A673 (cell line): ENCODE results near the gene ZCRB1.

Source experiments
- EZH2 ChIP-seq: fragments of 200-600 bp; sonication (generic); IDR thresholded peaks from 2 replicates; pipeline ENCODE4 v1.6.1; 2017; ENCODE audit warnings: borderline replicate concordance, low read depth, mild to moderate bottlenecking, mixed read lengths, antibody characterized with exemption, low read length; ENCODE audit not compliant: poor library complexity, severe bottlenecking
- TF ChIP-seq, protein P1 (sequence below): fragments of 300-800, 200-600 bp; sonication (generic); conservative IDR thresholded peaks from 2 replicates; pipeline ENCODE4 v1.5.1; 2017; ENCODE audit warnings: low read depth, mild to moderate bottlenecking, antibody characterized with exemption, low read length, moderate library complexity, mixed read lengths

DNA sequence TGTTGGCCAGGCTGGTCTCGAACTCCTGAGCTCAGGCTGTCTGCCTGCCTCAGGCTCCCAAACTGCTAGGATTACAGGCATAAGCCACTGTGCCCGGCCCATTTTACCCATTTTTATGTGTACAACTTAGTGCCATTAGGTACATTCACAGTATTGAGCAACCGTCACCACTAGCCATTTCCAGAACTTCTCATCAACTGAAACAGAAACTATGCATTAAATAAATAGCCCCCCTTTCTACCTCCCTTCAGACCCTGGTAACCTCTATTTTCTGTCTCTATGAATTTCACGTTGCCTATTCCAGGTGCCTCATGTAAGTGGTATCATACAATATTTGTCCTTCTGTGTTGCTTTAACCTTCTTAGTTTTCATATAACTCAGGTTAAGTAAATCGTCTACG lies 15.9 kb downstream of the ZCRB1 start:
- TF ChIP-seq, protein P1, sequence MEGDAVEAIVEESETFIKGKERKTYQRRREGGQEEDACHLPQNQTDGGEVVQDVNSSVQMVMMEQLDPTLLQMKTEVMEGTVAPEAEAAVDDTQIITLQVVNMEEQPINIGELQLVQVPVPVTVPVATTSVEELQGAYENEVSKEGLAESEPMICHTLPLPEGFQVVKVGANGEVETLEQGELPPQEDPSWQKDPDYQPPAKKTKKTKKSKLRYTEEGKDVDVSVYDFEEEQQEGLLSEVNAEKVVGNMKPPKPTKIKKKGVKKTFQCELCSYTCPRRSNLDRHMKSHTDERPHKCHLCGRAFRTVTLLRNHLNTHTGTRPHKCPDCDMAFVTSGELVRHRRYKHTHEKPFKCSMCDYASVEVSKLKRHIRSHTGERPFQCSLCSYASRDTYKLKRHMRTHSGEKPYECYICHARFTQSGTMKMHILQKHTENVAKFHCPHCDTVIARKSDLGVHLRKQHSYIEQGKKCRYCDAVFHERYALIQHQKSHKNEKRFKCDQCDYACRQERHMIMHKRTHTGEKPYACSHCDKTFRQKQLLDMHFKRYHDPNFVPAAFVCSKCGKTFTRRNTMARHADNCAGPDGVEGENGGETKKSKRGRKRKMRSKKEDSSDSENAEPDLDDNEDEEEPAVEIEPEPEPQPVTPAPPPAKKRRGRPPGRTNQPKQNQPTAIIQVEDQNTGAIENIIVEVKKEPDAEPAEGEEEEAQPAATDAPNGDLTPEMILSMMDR, result no peak
- TF ChIP-seq EZH2, result no peak
